Mononuclear cell (primary cell): ENCODE measurements around the gene ATP1B2. TPM values are rescaled to one million over a fixed set of nuclear protein-coding genes. Genes with fewer than 3 reads are reported as not detected.
"Not testable (repeated sequence)": the region's sequence is repeated elsewhere in the genome, so short reads cannot be mapped to it uniquely, and the experiment has no call there.

Experiments used
- H3K27me3 ChIP-seq: 2 replicates; pipeline ENCODE4 v1.6.0; 2011; ENCODE audit warnings: low read length, control low read depth; ENCODE audit not compliant: insufficient read depth
- H3K4me1 ChIP-seq: 2 replicates; pipeline ENCODE4 v1.5.1; 2011; ENCODE audit warnings: mild to moderate bottlenecking, low read length, control low read depth; ENCODE audit not compliant: insufficient read depth
- H3K4me3 ChIP-seq: 2 replicates; pipeline ENCODE4 v1.5.1; 2011; ENCODE audit warnings: mild to moderate bottlenecking, low read length, moderate library complexity
- H3K9me3 ChIP-seq: 2 replicates; pipeline ENCODE4 v1.5.1; 2011; ENCODE audit warnings: low read depth, mild to moderate bottlenecking, control low read depth, low read length
- total RNA-seq: library from RNA; depleted of rRNA; stranded (reverse); fragments of >200 nt; gene quantifications from one replicate; pipeline ENCODE4 v1.2.3, GENCODE V29; 2012

Gene ATP1B2
- total RNA-seq, 1 donor, result not detected

- no peaks in the 10 kb centered on the region for H3K27me3 ChIP-seq
- H3K9me3 ChIP-seq, result no peaks in the 10 kb centered on the region
- H3K4me3 ChIP-seq, result peak within 1 kb of the TSS; percentile 66
- peaks cover 22% of the 10 kb centered on the region for H3K4me1 ChIP-seq
Measured at GRCh38 chr17:7627250-7628121, 23.2 kb upstream of the ATP1B2 start, which contains the start of gene SAT2. Gene SAT2 (minus strand): TSS chr17:7627821. CDS start chr17:7627635, 186 bp downstream.

GRCh38 chr17:7629939-7630571 lies 20.7 kb upstream of the ATP1B2 start, which contains the start of gene SHBG:
Gene SHBG (plus strand): TSS chr17:7630135. CDS start chr17:7630173, 38 bp downstream.
- no peaks in the 10 kb centered on the region for H3K27me3 ChIP-seq
- no peak within 1 kb of the TSS for H3K4me3 ChIP-seq
- H3K9me3 ChIP-seq, result no peaks in the 10 kb centered on the region
- peaks cover 22% of the 10 kb centered on the region for H3K4me1 ChIP-seq

- Histone ChIP-seq H3K4me1 (peaks cover 11% of the 10 kb centered on the region), H3K4me3 (no peak overlapping the region), H3K27me3 (no peaks in the 10 kb centered on the region), H3K9me3 (no peaks in the 10 kb centered on the region)
Measured at GRCh38 chr17:7631398-7632380, 19.0 kb upstream of the ATP1B2 start.

- H3K27me3 ChIP-seq, result no peaks in the 10 kb centered on the region
- no peak overlapping the region for H3K4me3 ChIP-seq
- H3K4me1 ChIP-seq, result peaks cover 7% of the 10 kb centered on the region
- no peaks in the 10 kb centered on the region for H3K9me3 ChIP-seq
Measured at GRCh38 chr17:7632492-7632894, 18.2 kb upstream of the ATP1B2 start.

- no peaks in the 10 kb centered on the region for H3K27me3 ChIP-seq
- H3K4me3 ChIP-seq, result no peak overlapping the region
- H3K9me3 ChIP-seq, result no peaks in the 10 kb centered on the region
- H3K4me1 ChIP-seq, result peaks cover 3% of the 10 kb centered on the region
Measured at GRCh38 chr17:7633093-7633492, 17.6 kb upstream of the ATP1B2 start.

GRCh38 chr17:7634384-7634783 lies 16.3 kb upstream of the ATP1B2 start:
- Histone ChIP-seq H3K9me3 (no peaks in the 10 kb centered on the region), H3K4me3 (no peak overlapping the region), H3K27me3 (no peaks in the 10 kb centered on the region), H3K4me1 (no peaks in the 10 kb centered on the region)

GRCh38 chr17:7636163-7636562 lies 14.6 kb upstream of the ATP1B2 start:
- Histone ChIP-seq H3K4me3 (no peak overlapping the region), H3K4me1 (no peaks in the 10 kb centered on the region), H3K9me3 (no peaks in the 10 kb centered on the region), H3K27me3 (no peaks in the 10 kb centered on the region)

- Histone ChIP-seq H3K27me3 (no peaks in the 10 kb centered on the region), H3K4me3 (no peak overlapping the region), H3K9me3 (no peaks in the 10 kb centered on the region), H3K4me1 (peaks cover 19% of the 10 kb centered on the region)
Measured at GRCh38 chr17:7640783-7641182, 9.9 kb upstream of the ATP1B2 start.

- H3K9me3 ChIP-seq, H3K4me3 ChIP-seq, H3K27me3 ChIP-seq: not testable (repeated sequence)
- peaks cover 26% of the 10 kb centered on the region for H3K4me1 ChIP-seq
Measured at GRCh38 chr17:7641635-7642034, 9.1 kb upstream of the ATP1B2 start.

GRCh38 chr17:7644775-7645174 lies 6.0 kb upstream of the ATP1B2 start:
- no peak overlapping the region for H3K4me3 ChIP-seq
- H3K27me3 ChIP-seq, result peaks cover 5% of the 10 kb centered on the region
- no peaks in the 10 kb centered on the region for H3K9me3 ChIP-seq
- peaks cover 33% of the 10 kb centered on the region for H3K4me1 ChIP-seq

- Histone ChIP-seq H3K27me3 (peaks cover 18% of the 10 kb centered on the region), H3K9me3 (no peaks in the 10 kb centered on the region), H3K4me3 (no peak overlapping the region), H3K4me1 (peaks cover 48% of the 10 kb centered on the region)
Measured at GRCh38 chr17:7646457-7646856, 4.3 kb upstream of the ATP1B2 start.

GRCh38 chr17:7647018-7647417 lies 3.7 kb upstream of the ATP1B2 start:
- H3K4me1 ChIP-seq, result peaks cover 51% of the 10 kb centered on the region
- H3K4me3 ChIP-seq, result no peak overlapping the region

GRCh38 chr17:7651097-7651664 lies 455 bp downstream of the ATP1B2 start:
- Histone ChIP-seq H3K9me3 (no peaks in the 10 kb centered on the region), H3K27me3 (peaks cover 37% of the 10 kb centered on the region), H3K4me3 (peak overlapping the region; percentile 20), H3K4me1 (peaks cover 29% of the 10 kb centered on the region)

More at GRCh38 chr17:7647018-7647417, 3.7 kb upstream of the ATP1B2 start:
- Histone ChIP-seq H3K9me3 (no peaks in the 10 kb centered on the region), H3K27me3 (peaks cover 23% of the 10 kb centered on the region)

GRCh38 chr17:7651665-7652387 lies 1.1 kb downstream of the ATP1B2 start:
- Histone ChIP-seq H3K27me3 (peaks cover 37% of the 10 kb centered on the region), H3K9me3 (no peaks in the 10 kb centered on the region), H3K4me1 (peaks cover 23% of the 10 kb centered on the region), H3K4me3 (no peak overlapping the region)
